A549 (cell line): ENCODE data around the gene LBH.

ENCODE experiments used
- CHD2 ChIP-seq: fragments of 150-350 bp; IDR thresholded peaks from 2 replicates; pipeline ENCODE4 v1.6.1; 2014; ENCODE audit warnings: low read length; ENCODE audit not compliant: partially characterized antibody
- CTCF ChIP-seq: fragments of >200 bp; sonication (Bioruptor Twin); formaldehyde crosslinking; IDR thresholded peaks from 3 replicates; pipeline ENCODE4 v1.5.1; 2016
- HDAC2 ChIP-seq: fragments of 200-600 bp; sonication (generic); IDR thresholded peaks from 2 replicates; pipeline ENCODE4 v1.6.1; 2016
- POLR2A ChIP-seq: IDR thresholded peaks from 2 replicates; pipeline ENCODE4 v1.6.1; 2012; ENCODE audit warnings: mild to moderate bottlenecking, low read length
- REST ChIP-seq: fragments of 200-600 bp; sonication (generic); IDR thresholded peaks from 2 replicates; pipeline ENCODE4 v1.6.1; 2016; ENCODE audit warnings: antibody characterized with exemption, mild to moderate bottlenecking, moderate library complexity
- SREBF2 ChIP-seq: fragments of 450-650 bp; IDR thresholded peaks from 2 replicates; pipeline ENCODE4 v1.6.1; 2014; ENCODE audit warnings: mild to moderate bottlenecking, moderate library complexity

GRCh38 chr2:30216157-30216556 is 15.2 kb upstream of the LBH start:
- TF ChIP-seq HDAC2 (no peak), CTCF (no peak), POLR2A (no peak), REST (no peak), SREBF2 (no peak), CHD2 (no peak)
